Kidney epithelial cell (primary cell): ENCODE data around the gene GARIN1A. TPM values are rescaled to one million over a fixed set of nuclear protein-coding genes. Genes with fewer than 3 reads are reported as not detected.
"Not testable (repeated sequence)": the region's sequence is repeated elsewhere in the genome, so short reads cannot be mapped to it uniquely, and the experiment has no call there.

Experiments
- DNase-seq: peaks from one replicate; pipeline ENCODE4 v3.0.0-alpha.2; 2010; ENCODE audit warnings: low read depth
- H3K27me3 ChIP-seq: 2 replicates; pipeline ENCODE4 v1.6.0; 2011; ENCODE audit warnings: low read length; ENCODE audit not compliant: control insufficient read depth, insufficient read depth
- H3K36me3 ChIP-seq: 2 replicates; pipeline ENCODE4 v1.5.1; 2011; ENCODE audit warnings: low read length; ENCODE audit not compliant: control insufficient read depth, insufficient read depth
- H3K4me3 ChIP-seq: 2 replicates; pipeline ENCODE4 v1.5.1; 2011; ENCODE audit warnings: low read depth, mild to moderate bottlenecking, control low read depth, low read length
- CTCF ChIP-seq: IDR thresholded peaks from 2 replicates; pipeline ENCODE4 v1.5.1; 2011; ENCODE audit warnings: mild to moderate bottlenecking, moderate library complexity, low read length, control low read depth, inconsistent platforms; ENCODE audit not compliant: insufficient read depth, poor library complexity, severe bottlenecking
- total RNA-seq: library from RNA; depleted of rRNA; stranded (reverse); fragments of >200 nt; gene quantifications from 2 replicates; pipeline ENCODE4 v1.2.3, GENCODE V29; 2015

The GARIN1A gene
- total RNA-seq, 1 donor from 2014 or later = 0.17 TPM

GRCh38 chr7:128660596-128660995 lies 11.5 kb upstream of the GARIN1A start:
- Histone ChIP-seq H3K4me3 (no peak overlapping the region), H3K36me3 (no peaks in the 10 kb centered on the region), H3K27me3 (no peaks in the 10 kb centered on the region)
- TF ChIP-seq CTCF = no peak
- DNase-seq = no peak

- DNase-seq = no peak
- H3K4me3 ChIP-seq = no peak overlapping the region
- H3K27me3 ChIP-seq = no peaks in the 10 kb centered on the region
- TF ChIP-seq CTCF = no peak
- H3K36me3 ChIP-seq = no peaks in the 10 kb centered on the region
These were observed 10.6 kb upstream of the GARIN1A start for GRCh38 chr7:128661446-128661845.

DNA sequence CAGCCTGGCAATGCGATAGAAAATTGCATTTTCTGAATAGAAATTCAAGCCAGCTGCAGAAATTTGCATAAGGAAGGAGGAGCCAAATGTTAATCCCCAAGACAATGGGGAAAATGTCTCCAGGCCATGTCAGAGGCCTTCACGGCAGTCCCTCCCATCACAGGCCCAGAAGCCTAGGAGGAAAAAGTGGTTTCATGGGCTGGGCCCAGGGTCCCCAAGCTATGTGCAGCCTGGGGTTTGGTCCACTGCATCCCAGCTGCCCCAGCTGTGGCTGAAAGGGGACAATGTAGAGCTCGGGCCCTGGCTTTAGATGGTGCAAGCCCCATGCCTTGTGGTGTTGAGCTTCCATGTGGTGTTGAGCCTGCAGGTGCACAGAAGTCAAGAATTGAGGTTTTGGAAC lies 10.0 kb upstream of the GARIN1A start:
- no peak overlapping the region for H3K4me3 ChIP-seq
- DNase-seq = no peak
- H3K27me3 ChIP-seq = no peaks in the 10 kb centered on the region
- TF ChIP-seq CTCF = no peak
- H3K36me3 ChIP-seq = no peaks in the 10 kb centered on the region

DNA sequence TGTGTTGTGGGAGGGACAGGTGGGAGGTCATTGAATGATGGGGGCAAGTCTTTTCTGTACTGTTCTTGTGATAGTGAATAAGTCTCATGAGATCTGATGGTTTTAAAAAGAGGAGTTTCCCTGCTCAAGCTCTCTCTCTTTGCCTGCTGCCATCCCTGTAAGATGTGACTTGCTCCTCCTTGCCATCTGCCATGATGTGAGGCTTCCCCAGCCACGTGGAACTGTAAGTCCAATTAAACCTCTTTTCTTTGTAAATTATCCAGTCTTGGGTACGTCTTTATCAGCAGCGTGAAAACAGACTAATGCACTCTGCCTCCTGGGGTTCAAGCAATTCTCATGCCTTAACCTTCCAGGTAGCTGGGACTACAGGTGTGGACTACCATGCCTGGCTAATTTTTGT lies 8.9 kb upstream of the GARIN1A start:
- H3K27me3 ChIP-seq, H3K36me3 ChIP-seq, H3K4me3 ChIP-seq, DNase-seq: not testable (repeated sequence)

DNA sequence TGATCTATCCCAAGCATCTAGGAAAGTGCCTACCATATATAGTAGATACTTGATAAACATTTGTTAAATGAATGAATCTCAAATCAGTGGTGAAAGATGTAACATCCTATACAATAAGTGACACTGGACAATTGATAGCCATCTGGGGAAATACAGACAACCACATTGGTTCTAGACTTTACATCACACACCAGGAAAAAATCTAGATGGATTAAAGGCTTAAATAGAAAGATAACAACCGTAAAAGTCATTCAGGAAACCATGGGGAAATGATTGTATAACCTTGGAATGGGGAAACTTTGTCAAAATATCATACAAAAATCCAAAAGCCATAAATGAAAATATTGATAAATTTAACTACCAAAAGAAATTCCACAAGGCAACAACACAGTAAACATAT lies 7.0 kb upstream of the GARIN1A start:
- Histone ChIP-seq H3K27me3 (no peaks in the 10 kb centered on the region), H3K36me3 (no peaks in the 10 kb centered on the region), H3K4me3 (no peak overlapping the region)
- no peak for DNase-seq
- TF ChIP-seq CTCF = no peak

DNA sequence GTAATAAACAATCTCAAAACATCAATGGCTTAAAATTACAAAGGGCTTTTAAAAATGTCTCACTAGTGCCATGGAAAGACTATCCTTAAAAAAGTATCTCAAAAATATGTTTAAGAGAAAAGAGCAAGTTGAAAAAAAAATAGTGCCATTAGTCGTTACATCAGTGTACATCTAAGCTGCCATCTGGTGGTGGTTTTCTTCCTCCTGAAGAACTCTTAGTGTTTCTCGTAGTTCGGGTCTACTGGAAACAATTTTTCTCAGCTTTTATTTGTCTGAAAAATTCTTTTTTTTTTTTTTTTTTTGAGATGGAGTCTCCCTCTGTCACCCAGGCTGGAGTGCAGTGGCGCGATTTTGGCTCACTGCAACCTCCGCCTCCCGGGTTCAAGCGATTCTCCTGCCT lies 5.9 kb upstream of the GARIN1A start:
- DNase-seq = no peak
- no peaks in the 10 kb centered on the region for H3K36me3 ChIP-seq
- TF ChIP-seq CTCF = no peak
- H3K27me3 ChIP-seq = no peaks in the 10 kb centered on the region
- H3K4me3 ChIP-seq = no peak overlapping the region
